HL-60 (cell line): ENCODE data around the gene OR6C68.
"Not testable (repeated sequence)": the region's sequence is repeated elsewhere in the genome, so short reads cannot be mapped to it uniquely, and the experiment has no call there.

Experiments used
- CTCF ChIP-seq: IDR thresholded peaks from one replicate; pipeline ENCODE4 v1.5.1; 2011; ENCODE audit warnings: low read length, control low read depth, inconsistent platforms; ENCODE audit not compliant: insufficient read depth
- GABPA ChIP-seq: IDR thresholded peaks from 2 replicates; pipeline ENCODE4 v1.6.1; 2012; ENCODE audit warnings: low read depth
- SPI1 ChIP-seq: IDR thresholded peaks from 2 replicates; pipeline ENCODE4 v1.6.1; 2012; ENCODE audit warnings: low read depth, mild to moderate bottlenecking, borderline replicate concordance

- not testable (repeated sequence) for TF ChIP-seq CTCF, GABPA, SPI1
Measured at GRCh38 chr12:55464926-55465325, 27.3 kb upstream of the OR6C68 start.
